Right ventricle myocardium inferior (tissue), 1 donor: Measurements from ENCODE around the gene CABS1. TPM values are rescaled to one million over a fixed set of nuclear protein-coding genes. Genes with fewer than 3 reads are reported as not detected.

Experiments used
- ATAC-seq: fragments of 200-7000 bp; cut with Tn5 transposase; one replicate; pipeline ENCODE4 v1.9.1; 2020; ENCODE audit warnings: mild to moderate bottlenecking, moderate library complexity
- DNase-seq: peaks from one replicate; pipeline ENCODE4 v3.0.0; 2021; ENCODE audit errors: missing footprints
- intact Hi-C: fragments of 100-400 bp; cut with DNase I; formaldehyde crosslinking; loops from one replicate; pipeline ENCODE4 v1.11.0; 2022
- total RNA-seq: library from RNA; stranded (reverse); fragmentation: NEBNext Ultra II Directional; extraction: Animal tissue kit (Norgen Biotek cat#: 25700); gene quantifications from one replicate; pipeline ENCODE4 v1.2.1, GENCODE V29; 2021
- donor health status: DM: no; HTN: yes; CAD: no; lungs with severe emphysema.

Gene CABS1
- total RNA-seq, 1 donor from 2014 or later: not detected

GRCh38 chr4:70371987-70372386, 37.2 kb downstream of the CABS1 start:
- ATAC-seq: no peak
- DNase-seq: no peak
- intact Hi-C loops: no loop called here

GRCh38 chr4:70372760-70373159, 38.0 kb downstream of the CABS1 start:
- DNase-seq (no peak), ATAC-seq (no peak)
- intact Hi-C loops: no loop called here

GRCh38 chr4:70380578-70380977, 45.8 kb downstream of the CABS1 start:
- DNase-seq: no peak
- intact Hi-C loops: no loop called here
- no peak for ATAC-seq

GRCh38 chr4:70382691-70383181, 48.0 kb downstream of the CABS1 start, which contains the start of gene SMR3B:
Gene SMR3B (plus strand): TSS chr4:70383131. CDS start chr4:70384511, 1,380 bp downstream.
- ATAC-seq (no peak), DNase-seq (no peak)
- intact Hi-C loops: no loop called here

Other genes with a start within 250 kb of the CABS1 start
- gene PRR27, start 180.7 kb upstream of the CABS1 start, total RNA-seq: not detected
- gene ODAM, start 139.3 kb upstream of the CABS1 start, total RNA-seq: not detected
- not detected for gene FDCSP, start 108.9 kb upstream of the CABS1 start, total RNA-seq
- gene CSN3, start 92.4 kb upstream of the CABS1 start, total RNA-seq: not detected
- gene SMR3A, start 25.8 kb downstream of the CABS1 start, total RNA-seq: not detected
- gene SMR3B, start 48.1 kb downstream of the CABS1 start, total RNA-seq: not detected
- not detected for gene OPRPN, start 63.0 kb downstream of the CABS1 start, total RNA-seq
- gene MUC7, start 137.2 kb downstream of the CABS1 start, total RNA-seq: not detected
- gene AMTN, start 183.6 kb downstream of the CABS1 start, total RNA-seq: not detected